Stimulated activated CD4-positive, alpha-beta T cell treated with anti-CD3 and anti-CD28 coated beads, Interleukin-1b, Interleukin-23, amount 100 ng/mL, for 24 hours (primary cell): ENCODE measurements around the gene NXPE3.
"Not testable (repeated sequence)": the region's sequence is repeated elsewhere in the genome, so short reads cannot be mapped to it uniquely, and the experiment has no call there.

Source experiments
- DNase-seq, 4 experiments: peaks; one replicate each; pipeline ENCODE4 v3.0.0-alpha.2; 2020; ENCODE audit warnings: low read depth in 4 of 4, low spot score in 1 of 4

The NXPE3 gene

DNA sequence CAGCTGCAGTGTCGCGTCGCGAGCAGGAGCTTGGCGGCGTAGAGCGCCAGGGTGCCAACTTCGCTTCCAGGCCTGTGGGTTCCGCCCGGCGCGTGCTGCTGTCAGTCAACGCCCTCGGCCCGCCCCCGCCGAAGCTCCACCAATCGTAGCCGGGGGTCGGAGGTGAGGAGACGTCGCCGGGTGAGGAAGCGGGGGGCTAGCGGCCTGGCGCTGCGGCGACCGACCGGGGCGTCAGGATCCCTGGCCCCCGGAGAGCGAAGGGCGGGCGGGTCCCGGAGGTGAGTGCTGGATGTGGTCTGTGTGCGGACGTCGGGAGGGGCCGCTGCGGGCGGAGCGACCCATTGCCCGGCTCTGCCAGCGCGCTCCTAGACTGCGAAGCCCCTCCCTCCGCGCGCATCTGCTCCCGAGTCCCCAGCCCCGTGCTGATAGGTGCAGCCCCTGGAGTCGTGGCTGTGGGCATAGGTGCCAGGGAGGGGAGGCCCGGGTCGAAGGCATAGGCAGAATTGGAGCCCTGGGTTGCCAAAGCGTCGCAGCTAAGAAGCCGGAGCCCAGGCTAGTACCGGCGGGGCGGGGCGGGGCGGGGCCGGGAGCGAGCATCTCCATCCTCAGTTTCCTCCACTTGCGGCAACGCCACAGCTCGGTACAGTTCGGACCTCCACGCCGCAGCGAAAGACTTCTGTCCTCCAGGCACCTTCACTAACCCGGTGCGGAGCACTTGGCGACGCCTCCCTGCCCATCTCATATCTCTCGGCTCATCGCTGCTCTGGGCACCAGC is at the start of gene NXPE3:
Gene NXPE3, plus strand, starts transcription at position 165 of the 775 bp plus-strand sequence. CDS start 6,386 bp downstream, outside the sequence.
- peak; percentile 87 to 94 (median 90) for DNase-seq

DNA sequence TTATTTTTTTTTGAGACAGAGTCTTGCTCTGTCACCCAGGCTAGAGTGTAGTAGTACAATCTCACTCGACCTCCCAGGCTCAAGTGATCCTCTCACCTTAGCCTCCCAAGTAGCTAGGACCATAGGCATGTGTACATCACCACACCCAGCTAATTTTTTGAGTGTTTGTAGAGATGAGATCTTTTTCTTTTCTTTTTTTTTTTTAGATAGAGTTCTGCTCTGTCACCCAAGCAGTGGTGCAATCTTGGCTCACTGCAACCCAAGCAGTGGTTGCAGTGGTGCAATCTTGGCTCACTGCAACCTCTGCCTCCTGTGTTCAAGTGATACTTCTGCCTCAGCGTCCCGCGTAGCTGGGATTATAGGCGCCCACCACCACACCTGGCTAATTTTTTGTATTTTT is 49.4 kb upstream of the NXPE3 start:
- DNase-seq = no peak

DNA sequence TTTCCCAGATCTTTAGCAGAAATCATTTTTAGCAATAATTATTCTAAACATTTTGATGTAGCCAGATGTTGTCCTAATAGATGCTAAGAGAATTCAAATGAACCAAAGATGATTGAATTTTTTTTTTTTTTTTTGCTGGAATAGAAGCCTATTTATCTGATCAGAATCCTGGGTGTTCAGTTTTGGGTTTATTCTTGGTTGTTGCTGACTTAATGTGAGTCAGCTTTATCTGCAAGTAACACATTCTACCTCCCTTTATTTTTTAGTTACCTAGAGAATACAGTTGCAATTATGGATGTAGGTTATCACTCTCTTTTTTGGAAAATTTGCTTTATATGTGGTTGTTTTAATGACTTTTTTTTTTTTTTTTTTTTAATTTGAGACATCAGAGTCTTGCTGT is 48.2 kb upstream of the NXPE3 start:
- no peak for DNase-seq

DNA sequence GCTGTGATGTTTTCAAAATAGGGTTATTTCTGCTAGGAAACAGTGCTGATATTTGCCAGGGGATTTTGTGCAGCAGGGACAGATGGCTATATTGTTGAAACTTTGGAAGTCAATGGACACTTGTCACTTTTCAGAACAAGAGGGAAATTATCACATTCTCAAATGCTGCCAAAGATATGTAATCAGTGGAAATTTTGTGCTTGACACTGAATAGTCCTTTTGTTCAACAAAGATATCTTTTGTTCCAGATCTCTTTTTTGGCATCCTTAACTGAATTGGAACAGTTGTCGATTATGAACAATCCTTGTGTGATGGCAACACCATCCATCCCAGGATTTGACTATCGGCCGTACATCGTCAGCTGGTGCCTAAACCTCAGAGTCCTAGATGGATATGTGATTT is 46.8 kb upstream of the NXPE3 start:
- DNase-seq = no peak

DNA sequence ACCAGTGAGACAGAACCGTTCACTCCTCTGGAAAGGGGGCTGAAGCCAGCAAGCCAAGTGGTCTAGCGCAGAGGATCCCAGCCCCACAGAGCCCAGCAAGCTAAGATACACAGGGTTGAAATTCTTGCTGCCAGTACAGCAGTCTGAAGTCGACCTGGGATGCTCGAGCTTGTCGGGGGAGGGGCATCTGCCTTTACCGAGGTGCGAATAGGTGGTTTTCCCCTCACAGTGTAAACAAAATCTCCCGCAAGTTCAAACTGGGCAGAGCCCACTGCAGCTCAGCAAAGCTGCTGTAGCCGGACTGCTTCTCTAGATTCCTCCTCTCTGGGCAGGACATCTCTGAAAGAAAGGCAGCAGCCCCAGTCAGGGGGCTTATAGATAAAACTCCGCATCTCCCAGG is 43.2 kb upstream of the NXPE3 start:
- DNase-seq = no peak

DNA sequence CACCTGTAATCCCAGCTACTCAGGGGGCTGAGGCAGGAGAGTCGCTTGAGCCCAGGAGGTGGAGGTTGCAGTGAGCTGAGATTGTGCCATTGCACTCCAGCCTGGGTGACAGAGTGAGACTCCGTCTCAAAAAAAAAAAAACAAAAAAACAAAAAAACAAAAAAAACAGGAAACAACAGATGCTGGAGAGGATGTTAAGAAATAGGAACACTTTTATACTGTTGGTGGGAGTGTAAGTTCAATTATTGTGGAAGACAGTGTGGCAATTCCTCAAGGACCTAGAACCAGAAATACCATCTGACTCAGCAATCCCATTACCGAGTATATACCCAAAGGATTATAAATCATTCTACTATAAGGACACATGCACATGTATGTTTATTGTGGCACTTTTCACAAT is 37.1 kb upstream of the NXPE3 start:
- DNase-seq = not testable (repeated sequence)

DNA sequence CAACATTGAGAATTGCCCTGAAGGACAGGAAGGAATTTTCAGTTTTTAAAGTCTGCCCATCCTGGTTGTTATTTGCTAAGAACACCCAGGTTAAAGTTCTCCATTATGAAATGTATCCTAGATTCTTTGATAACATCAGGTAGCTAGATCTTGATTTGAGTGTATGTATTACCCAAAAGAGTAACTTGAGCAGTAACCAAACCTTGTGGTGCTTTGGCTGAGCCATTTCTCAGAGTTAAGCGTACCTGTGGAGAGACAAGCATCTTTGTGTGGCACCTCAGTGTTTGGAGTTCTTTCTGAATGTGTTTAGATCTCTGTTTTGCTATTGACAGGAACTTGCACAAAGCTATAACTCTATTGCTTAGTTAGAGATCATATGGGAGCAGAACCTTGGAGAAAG is 34.2 kb upstream of the NXPE3 start:
- no peak for DNase-seq

DNA sequence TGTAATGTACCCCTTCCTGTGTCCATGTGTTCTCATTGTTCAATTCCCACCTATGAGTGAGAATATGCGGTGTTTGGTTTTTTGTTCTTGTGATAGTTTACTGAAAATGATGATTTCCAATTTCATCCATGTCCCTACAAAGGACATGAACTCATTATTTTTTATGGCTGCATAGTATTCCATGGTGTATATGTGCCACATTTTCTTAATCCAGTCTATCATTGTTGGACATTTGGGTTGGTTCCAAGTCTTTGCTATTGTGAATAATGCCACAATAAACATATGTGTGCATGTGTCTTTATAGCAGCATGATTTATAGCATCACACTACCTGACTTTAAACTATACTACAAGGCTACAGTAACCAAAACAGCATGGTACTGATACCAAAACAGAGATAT is 33.1 kb upstream of the NXPE3 start:
- DNase-seq = not testable (repeated sequence)

DNA sequence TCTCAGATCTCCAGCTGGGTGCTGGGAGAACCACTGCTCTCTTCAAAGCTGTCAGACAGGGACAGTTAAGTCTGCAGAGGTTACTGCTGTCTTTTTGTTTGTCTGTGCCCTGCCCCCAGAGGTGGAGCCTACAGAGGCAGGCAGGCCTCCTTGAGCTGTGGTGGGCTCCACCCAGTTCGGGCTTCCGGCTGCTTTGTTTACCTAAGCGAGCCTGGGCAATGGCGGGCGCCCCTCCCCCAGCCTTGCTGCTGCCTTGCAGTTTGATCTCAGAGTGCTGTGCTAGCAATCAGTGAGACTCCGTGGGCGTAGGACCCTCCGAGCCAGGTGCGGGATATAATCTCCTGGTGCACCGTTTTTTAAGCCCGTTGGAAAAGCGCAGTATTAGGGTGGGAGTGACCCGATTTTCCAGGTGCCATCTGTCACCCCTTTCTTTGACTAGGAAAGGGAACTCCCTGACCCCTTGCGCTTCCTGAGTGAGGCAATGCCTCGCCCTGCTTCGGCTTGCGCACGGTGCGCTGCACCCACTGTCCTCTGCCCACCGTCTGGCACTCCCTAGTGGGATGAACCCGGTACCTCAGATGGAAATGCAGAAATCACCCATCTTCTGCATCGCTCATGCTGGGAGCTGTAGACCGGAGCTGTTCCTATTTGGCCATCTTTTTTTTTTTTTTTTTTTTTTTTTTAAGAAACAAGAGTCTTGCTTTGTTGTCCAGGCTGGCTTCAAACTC is 25.5 kb upstream of the NXPE3 start:
- DNase-seq = not testable (repeated sequence)

DNA sequence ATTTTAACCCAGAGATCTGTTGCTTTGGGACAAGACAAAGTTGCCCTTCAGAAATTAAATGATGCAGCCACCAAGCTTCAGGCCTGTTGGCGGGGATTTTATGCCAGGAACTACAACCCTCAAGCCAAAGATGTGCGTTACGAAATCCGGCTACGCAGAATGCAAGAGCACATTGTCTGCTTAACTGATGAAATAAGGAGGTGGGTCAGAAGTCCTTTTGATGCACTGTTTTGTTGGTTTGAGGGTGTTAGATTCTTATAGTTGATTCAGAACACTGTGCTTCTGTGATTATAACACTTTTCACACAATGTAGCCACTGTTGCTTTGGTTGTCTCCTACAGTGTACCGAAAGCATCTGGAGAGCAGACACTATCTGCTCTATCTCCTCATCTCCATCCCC is 20.8 kb upstream of the NXPE3 start:
- DNase-seq = no peak

DNA sequence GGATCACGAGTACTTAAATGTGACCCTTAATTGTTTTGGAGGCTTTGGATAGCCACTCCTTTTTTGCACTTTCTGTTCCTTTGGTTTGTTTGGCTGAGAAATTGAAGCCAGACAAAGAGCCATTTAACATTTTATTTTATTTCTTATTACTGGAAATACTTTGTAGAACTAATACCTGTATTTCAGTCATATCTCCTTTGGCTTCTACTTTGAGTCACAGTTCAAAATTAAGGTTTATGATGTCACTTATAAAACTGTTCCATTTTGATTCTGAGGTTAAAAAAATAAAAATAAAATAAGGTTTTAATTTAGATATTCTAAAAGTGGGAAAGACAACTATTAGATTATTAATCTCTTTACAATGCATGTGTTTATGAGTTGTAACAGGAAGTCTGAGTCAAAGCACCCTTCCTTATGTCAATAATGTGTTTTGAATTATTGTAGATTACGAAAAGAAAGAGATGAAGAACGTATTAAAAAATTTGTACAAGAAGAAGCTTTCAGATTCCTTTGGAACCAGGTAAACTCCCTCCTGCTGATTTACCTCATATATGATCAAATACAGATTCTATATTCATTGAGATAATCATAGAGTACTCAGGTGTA is 16.9 kb upstream of the NXPE3 start:
- DNase-seq = no peak

DNA sequence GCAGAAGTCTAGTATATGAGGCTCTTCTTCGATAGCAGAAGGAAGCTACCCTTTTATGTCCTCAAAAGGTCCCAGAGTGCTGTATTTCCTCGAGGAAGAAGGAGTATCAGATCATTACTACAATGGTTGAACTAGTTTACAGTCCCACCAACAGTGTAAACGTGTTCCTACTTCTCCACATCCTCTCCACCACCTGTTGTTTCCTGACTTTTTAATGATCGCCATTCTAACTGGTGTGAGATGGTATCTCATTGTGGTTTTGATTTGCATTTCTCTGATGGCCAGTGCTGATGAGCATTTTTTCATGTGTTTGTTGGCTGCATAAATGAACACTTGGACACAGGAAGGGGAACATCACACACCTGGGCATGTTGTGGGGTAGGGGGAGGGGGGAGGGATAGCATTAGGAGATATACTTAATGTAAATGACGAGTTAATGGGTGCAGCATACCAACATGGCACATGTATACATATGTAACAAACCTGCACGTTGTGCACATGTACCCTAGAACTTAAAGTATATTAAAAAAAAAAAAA is 1.2 kb upstream of the NXPE3 start:
- DNase-seq = not testable (repeated sequence)

DNA sequence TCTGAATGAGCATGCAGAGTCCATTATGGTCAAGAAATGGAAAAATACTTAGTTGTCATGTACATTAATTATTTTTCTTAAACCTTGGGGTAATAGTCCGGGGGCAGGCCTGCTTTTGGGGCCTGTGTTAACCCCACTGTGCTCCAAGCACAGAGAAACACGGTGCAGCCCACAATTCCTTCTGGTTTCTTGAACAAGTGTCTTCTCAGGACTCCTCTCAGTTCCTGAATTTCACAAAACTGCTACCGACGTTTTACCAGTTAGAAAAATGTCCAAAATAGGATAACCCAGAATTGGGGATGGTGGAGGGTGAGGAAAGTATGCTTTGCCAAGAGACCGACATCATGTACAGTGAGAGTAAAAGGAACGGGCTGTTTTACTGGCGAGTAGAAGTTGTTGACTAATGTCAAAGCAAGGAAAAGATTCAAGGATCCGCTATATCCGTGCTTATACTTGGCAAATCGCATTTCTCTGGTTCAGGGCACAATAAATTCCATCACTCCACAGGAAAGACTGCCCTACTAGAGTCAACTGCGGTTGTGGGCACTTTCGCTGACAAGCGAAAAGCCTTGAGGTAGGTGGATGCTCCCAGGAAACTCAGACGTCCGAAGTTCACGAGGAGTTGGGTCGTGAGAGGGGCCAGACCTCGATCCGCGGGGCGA is 495 bp upstream of the NXPE3 start:
- no peak for DNase-seq

DNA sequence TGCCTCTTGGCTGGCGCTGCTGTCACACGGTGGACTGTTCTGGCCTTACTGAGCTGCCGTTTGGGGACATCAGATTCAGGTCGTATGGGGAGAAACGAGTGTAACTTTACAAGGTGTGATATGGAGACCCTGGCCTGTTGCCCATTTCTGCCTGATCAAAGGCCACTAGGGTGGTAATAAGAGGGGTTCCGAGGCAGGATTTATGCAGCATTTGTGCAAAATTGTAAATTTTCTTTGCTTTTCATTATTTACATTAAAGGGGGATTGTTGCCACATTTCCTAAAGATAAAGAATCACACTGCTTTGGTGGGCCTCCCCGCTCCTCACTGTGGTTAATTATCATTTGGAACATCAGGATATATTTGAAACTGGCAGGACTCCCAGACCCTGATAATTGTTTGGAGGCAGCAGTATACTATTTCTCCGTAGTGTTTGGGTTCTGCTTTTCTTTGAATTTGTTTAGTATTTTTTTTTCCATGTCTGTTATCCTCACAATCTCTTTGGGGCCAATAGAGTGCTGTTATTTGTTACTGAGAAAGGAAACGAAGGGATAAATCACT is 891 bp downstream of the NXPE3 start:
- peak in 1 of 4 experiments; percentile 6 for DNase-seq

DNA sequence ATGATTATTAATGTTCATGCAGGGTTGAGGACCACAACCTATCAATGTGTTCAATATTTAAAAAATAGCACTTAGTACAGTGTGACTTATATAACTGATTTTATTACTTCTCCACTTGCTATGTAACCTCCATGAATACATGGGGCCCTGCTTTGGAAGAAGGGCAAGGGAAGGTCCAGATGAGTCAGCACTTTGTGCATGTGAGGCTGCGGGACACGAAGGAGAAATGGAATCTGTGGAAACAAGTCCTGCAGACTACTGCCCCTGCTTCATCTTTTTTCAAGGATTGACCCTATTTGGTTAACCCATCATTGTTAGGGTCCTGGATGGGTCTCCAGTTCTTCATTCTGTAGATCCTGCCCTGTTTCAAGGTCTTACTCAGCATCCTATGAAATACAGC is 1.6 kb downstream of the NXPE3 start:
- DNase-seq = no peak

DNA sequence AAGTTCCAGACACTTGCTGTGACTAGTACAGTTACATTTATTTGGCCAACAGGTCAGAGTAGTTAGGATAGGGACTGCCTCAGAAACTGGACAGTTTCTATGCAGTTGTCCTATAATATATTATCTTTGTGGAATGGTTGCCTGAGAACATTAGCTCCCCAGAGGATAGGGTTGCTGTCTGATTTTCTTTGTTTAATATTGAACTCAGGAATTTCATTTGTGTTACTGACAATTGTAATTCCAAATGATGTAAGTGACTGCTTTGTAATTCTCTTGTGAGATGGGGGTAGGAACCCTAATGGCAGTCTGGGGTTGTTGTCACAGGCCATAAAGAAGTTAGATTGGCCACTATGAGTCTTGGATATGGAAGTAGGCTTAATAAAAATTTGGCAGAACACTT is 2.2 kb downstream of the NXPE3 start:
- DNase-seq = no peak

DNA sequence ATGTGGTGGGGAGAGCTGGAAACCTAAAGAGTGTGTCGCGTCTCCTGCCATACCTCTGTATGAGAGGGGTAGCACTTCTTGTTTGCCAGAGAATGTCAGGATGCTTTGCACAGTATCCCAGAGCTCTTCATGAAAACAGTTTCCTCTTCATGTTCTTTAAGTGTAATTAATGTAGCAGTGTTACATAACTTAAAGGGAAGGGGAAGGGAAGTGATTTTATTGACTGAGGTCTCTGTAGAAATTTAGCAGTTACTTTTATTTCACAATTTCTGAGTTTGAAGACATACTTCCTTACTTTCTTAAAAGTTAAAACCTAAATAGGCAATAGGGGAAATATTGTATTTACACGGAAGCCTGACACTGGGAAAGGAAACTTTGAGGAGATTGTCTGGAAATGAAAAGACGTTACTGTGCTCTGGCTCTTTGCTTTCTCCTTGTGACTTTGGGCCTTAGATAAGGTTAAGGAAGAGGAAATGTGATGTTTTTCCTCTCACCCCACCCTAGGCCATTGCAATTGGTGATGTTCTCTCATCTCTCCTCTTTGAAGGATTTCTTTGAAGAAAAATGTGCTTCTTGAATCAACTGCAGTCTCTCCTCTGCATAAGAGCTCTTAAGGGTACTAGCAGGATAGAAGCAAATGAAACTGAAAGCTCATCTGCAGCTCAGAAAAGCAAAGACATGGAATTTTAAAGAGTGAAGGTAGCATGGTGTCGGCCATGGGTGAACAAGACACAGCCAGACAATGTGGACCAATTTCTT is 6.0 kb downstream of the NXPE3 start:
- no peak for DNase-seq

DNA sequence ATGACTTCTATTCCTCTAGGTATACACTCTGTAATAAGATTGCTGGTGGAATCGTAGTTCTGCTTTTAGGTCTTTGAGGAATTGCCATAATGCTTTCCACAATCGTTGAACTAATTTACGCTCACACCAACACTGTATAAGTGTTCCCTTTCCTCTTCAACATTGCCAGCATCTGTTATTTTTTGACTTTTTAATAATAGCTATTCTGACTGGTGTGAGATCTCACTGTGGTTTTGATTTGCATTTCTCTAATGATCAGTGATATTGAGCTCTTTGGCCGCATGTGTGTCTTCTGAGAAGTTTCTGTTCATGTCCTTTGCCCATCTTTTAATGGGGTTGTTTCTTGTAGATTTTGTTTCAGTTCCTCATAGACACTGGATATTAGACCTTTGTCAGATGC is 12.8 kb downstream of the NXPE3 start:
- DNase-seq = no peak

DNA sequence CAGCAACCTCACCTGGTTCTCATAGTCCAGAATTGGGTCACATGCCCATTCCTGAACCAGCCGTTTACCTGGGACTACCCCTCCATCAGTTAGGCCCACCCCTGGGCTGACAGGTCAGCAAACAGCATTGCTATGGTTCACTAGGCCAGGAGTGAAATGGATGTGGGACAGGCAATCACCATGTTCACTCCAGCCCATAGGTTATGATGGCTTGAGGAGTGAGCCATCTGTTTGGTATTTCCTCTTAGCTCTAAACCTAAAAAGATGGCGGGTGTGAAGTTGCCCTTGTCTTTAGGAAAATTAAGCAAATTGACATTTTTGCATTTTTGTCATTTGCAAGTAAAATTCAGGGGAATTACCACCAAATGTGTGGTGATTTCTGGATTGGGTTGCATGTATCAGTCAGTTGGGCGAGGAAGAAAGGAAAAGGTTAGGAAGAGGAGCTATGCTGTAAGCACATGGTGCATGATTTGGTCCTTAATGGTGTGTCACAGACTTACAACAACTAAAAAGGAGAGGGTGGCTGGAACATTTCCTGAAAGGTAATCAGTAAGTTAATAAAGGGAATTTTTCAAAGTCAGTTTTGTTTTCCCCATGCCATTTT is 17.2 kb downstream of the NXPE3 start:
- no peak for DNase-seq

DNA sequence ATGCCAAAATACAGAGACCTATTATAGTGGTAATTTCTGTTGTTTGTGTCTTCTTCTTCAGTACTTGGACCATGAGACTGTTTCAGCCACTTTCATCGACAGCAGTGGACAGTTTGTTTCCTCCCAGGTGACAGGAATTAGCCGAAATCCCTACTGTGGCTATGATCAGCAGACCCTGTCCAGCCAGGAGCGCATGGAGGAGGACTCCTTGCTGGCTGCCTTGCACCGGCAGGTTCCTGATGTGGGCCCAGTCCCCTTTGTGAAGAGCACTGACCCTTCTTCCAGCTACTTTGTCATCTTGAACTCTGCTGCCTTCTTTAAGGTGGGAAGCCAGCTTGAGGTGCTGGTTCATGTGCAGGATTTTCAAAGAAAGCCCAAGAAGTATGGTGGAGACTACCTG is 22.2 kb downstream of the NXPE3 start:
- DNase-seq = no peak
